GM11168 (cell line): ENCODE measurements around the gene TWIST2.

ENCODE experiments used
- in situ Hi-C: fragments of 300-500 bp; cut with MboI; formaldehyde crosslinking; loops from one replicate; pipeline ENCODE4 v1.12.0; 2022; ENCODE audit warnings: low sequenced_read_pairs; ENCODE audit not compliant: unreplicated experiment

TWIST2 gene

DNA sequence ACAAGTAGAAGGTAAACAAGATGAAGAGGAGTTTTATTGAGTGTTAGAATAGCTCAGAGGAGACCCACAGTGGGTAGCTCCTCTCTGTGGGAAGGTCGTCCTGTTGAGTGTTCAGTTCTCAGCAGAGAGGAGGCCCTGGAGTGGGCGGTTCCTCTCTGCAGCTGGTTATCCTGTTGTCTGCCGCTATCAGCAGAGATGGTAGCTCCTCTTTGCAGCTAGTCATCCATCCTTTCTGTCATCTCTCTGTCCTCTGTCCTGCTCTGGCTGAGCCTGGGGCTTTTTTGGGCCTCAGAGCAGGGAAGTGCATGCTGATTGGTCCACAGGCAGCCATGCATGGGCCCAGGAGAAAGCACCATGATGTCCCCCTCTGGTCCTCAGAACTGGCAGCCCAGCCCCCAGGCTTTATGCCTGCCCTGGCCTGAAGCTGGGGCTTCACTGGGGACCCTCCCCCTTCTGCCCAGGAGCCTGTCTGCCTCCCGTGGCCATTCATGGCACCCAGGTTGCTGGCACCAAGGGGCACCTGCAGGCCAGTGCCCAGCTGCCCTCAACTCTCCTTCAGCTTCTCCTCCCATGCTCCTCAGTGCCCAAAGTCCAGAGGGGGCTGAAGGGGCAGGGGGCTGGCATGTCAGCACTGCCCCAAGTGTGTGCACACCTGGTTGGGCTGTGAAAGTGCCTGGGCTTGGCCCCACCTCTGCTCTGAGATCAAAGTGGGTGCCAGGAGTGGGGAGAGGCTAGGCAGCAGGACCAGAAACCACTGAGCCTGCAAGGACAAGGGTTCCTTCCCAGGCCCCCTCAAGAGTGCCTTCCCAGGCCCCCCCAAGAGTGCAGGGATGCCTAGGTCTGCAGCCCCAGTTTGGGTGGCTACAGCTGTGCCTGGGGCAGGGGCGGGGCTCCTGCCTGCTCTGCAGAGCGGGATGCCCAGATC is 98.7 kb downstream of the TWIST2 start:
- in situ Hi-C loops = no loop called here

DNA sequence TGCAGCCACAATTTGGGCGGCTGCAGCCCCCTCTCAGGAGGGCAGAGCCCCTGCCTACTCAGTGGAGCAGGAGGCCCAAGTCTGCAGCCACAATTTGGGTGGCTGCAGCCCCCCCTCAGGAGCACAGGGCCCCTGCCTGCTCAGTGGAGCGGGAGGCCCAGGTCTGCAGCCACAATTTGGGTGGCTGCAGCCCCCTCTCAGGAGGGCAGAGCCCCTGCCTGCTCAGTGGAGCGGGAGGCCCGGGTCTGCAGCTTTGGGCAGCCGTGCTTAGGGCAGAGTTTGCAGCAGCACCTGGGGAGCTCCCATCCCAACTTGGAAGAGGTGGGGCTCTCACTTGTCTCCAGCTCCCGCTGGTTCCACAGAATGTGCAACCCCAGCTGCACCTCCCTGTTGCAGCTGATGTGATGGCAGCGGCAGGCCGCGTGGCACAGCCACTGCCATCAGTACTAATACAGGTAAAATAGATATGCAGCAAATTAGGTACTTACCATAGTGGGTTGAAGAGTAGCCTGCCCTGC is 99.4 kb downstream of the TWIST2 start:
- in situ Hi-C loops = no loop called here

DNA sequence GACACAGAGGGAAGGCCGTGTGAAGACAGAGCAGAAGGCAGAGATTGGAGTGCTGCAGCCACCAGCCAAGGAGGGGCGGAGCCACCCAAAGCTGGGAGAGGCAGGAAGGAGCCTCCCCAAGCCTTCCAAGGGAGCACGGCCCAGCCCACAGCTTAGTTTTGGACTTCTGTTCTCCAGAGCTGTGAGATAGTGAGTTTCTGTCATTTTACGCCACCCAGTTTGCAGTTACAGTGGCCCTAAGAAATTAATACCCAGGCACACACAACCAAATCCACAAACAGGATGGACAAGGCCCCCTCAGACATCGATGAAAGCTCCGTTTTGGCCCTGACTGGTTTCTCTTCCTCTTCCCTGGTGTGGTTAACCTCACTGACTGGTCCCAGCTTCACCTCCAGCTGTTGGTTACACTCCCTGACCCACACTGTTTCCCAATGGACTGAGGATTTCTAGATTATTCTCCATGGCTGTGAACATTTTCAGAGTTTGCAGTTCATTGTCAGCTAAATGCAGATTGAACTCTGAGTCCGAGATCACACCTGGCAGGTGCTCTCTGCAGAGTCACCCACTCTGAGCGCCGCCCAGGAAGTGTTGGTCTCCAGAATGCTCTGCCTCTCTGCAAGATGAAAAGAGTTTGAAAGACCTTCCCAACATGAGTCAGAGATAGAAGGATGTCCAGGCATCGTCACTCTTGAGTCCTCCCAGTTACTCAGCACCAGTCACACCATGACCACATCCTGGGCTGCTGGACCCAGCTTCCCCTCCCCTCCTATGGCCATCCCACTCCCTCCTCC is 100.2 kb downstream of the TWIST2 start:
- in situ Hi-C loops = no loop called here

DNA sequence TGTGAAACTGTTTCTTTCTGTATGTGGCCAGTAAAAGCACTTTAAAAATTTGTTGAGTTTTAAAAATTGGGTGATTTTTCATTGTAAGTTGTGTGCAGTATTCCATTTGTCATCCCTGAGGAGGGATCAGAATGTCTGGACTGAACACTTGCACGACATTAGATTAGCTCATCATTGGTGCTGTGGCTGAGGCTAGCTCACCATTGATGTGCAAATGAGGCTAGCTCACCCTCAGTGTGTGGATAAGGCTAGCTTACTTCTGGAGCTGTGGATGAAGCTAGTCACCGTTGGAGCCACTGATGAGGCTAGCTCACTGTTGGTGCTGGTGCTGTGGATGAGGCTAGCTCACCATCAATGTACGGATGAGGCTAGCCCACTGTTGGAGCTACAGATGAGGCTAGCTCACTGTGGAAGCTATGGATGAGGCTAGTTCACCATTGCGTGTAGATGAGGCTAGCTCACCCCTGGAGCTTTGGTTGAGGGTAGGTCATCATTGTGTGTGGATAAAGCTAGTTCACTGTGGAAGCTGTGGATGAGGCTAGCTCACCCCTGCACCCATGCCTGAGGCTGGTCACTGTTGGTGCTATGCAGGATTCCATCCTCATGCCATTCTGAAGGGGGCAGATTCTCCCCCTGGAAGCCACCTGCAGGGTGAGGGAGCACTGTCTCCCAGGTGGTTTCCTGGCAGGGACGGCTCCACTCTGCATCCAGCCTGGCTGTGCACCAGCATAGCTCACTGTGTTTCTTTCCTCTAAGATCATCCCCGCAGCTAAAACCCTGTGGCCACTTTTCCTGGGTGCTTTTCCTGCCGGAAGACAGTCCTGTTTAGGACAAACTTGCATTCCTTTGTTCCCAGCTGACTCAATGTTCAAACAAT is 101.1 kb downstream of the TWIST2 start:
- in situ Hi-C loops = no loop called here

DNA sequence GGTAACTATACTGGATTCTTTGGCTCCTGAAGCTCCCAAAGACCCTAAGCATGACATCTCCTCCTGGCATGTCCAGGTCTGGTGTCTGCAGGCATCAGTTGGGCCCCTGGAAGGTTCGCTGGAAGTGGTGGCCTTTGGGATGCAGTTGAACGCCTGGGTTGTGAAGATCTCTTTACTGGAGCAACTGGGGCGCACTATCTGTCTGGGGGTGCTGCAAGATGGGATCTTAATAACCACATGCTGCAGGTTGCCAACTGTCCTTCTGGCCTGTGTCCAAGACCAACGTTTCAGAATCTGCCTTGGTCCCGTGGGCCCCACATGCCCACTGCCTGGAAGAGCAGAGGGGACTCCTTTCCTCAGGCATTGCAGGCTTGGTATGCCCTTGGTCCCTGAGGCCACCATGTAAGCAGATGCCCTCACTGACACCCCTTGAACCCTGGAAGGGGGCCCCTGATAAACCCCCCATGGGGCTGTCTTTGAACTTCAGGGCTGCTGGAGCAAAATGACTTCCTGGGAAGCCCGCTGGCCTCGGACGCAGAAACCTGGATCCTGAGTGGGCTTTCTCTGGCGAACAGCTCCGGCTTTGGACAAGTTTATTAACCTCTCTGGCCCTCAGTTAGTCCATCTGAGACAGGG is 101.9 kb downstream of the TWIST2 start:
- in situ Hi-C loops = no loop called here

DNA sequence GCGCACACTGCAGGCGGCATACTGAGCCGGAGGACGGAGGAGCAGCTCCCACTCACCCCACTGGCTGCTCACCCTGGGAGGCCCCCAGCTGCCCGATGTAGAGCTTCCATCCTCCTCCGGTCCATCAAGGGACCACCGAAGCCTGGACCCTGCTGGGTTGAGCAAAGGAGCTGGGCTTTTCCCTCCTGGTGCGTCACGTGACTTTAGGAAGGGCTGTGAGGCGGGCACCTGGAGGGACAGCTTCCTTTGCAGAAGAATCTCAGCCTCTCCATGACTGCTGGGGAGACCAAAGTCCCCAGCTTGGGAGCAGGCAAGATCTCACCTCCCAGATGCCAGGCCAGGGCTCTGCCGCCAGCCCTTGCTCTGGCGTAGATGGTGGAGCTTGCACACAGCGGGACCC is 102.7 kb downstream of the TWIST2 start:
- in situ Hi-C loops = no loop called here

DNA sequence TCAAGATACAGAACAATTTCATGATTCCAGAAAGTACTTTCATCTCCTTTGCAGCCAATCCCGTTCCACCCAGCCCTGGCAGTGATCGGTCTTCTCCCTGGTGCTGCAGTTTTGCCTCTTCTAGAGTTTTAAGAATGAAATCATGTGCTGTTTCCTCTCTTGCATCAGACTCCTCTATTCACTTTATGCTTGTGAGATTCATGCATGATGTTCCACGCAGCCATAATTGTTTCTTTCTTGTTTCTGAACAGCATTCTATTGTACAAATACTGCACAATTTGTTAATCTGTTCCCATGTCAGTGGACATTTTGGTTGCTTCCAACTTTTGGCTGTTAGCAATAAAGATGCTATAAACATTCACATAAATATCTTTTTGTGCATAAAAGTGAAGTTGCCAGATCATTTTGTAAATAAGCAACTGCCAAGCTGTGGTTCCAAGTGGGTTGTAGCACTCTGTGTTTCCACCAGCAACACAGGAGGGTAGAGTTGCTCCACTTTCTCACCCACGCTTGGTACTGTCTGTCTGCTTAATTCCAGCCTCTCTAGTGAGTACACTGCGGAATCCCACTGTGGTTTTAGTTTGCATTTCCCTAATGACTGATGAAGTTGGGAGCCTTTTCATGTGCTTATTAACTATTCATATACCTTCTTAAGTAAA is 104.5 kb downstream of the TWIST2 start:
- in situ Hi-C loops = no loop called here

DNA sequence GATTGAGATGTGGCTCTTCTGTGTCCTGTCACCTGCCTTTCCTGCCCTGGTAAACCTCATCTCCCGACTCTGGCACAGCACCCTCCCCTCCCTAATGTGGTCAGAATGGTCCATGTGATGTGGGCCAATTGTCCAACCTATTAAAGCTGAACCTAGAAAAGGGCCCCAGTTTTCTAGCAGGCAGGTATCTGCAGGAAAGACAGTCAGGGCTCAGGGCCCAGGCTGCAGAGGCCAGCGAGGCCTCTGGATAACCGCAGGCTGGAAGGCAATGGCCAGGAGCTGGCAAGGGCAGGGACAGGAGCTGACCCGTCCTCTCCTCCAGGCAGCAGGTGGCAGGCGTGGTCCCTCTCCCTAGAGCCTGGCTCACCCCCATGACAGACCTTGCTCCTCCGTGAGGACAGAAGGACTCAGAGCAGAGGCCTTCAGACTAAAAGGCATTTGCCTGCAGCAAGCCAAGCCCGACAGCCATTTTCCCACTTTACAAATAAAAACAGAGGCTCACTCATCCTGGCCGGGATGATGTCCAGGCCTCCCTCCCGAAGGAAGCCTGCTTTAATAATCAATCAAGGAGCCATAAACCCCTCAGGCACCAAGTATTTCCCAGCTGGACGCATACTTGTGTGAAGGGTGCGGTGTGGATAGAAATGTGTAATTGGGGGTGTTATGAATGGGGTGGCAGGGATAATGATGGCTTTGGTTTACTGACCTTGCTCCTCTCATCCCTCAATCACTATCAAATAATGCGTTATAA is 107.1 kb downstream of the TWIST2 start:
- in situ Hi-C loops = no loop called here

DNA sequence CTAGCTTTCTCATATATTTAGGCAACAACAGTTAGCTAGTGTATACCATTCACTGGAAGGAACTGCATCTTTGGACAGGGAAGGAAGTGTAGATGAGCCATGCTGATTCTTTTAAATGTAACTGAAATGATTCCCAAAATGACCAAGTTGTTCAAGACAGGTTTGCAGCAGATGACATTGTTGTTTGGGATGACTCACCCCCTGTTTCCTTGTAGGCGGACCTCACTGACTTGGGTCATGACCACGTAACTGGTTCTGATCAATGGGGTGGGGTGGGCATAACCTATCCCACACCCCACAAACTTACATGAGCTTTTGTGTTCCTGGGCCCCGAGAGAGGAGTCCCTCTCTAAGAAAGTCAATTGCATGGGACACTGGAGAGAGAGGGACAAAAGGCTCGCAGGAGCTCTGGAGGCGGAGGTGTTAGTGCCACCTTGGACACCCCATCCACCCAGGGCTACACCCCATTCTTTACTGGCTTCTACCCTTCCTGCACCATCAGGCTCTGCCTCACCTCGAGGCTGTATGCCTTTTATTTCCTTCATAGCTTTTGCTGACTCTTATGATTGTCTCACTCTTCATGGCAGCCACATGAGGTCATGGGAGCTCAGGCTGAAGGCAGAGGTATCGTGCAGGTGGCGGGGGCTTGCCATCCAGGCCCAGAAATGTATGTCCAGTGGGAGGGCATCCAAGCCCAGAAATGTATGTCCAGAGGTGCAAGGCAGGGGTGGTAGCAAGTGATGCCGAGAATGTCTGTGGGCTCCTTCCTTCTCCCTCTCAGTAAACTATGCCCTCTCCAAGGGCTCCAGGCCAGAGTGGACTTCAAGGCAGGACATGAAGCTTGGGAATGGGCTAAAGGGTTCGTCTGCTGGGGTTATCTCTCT is 108.0 kb downstream of the TWIST2 start:
- in situ Hi-C loops = no loop called here

DNA sequence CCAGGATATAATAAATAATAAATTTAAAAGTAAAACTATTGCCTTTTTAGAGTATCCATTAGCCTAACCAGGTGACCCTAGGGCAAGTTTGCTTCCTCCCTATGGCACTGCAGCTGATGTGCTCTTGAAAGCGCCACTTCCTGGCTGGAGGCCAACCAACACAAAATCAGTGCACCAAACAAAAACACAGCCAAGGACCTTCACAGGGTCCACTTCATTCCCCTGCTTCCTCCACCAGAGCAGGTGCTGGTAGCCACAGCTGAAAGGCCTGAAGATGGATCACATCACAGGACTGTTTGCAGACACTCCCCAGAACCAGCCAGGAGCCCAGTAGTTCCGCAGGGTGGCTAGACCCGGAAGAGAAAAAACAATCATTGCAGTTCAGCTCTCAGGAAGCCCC is 108.8 kb downstream of the TWIST2 start:
- in situ Hi-C loops = no loop called here
